ENCODE data around the gene AKAP11. TPM values are rescaled to one million over a fixed set of nuclear protein-coding genes. Genes with fewer than 3 reads are reported as not detected.

AKAP11 gene
- total and polyA plus RNA-seq, 9 of the 15 experiments (the other 6 are each of a cell fraction or from before 2014, with no cell fraction given), result 2.2 to 31.3 (median 10.9) TPM

DNA sequence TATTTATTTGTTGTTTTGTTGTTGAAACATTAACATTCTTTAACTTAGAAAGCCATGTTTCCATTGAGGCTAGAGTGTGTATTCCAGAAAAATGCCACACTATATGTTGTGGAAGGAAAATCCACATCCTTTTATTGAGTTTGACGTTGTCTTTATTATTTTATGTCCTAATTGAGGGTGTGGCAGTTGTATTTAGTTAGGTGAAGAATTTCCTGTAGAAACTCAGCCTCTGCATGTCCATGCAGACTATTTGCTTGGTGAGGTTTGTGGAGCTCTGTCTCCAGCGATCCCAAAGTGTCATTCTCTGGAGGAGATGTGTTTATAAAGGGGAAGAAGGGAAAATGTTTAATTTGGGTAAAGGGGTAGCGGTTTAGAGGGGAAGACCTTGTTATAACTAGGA, 46.6 kb downstream of the AKAP11 start:
- ATAC-seq, result no peak
- Histone ChIP-seq H3K9me3 (replicated peaks; ENCODE audit: control insufficient read depth, insufficient read depth, low read depth, low read length) (no peaks in the 10 kb centered on the region), H3K79me2 (ENCODE audit: control insufficient read depth, insufficient read depth, low read length) (no peaks in the 10 kb centered on the region), H3K9ac (ENCODE audit: insufficient read depth in 1 of 2, low read depth in 2 of 2, low read length in 2 of 2) (no peak overlapping the region), H3K4me2 (ENCODE audit: insufficient read depth, low read length) (no peak overlapping the region), H4K20me1 (replicated peaks; ENCODE audit: control insufficient read depth, insufficient read depth, low read length) (no peaks in the 10 kb centered on the region), H3K4me1 (replicated peaks in 1 of 2; ENCODE audit: control insufficient read depth in 2 of 2, insufficient read depth in 2 of 2, low read length in 2 of 2) (no peaks in the 10 kb centered on the region), H3K36me3 (ENCODE audit: control insufficient read depth, insufficient read depth, low read length) (peaks cover 38% of the 10 kb centered on the region), H3K27ac (ENCODE audit: extremely low read depth, low read depth, low read length) (no peak overlapping the region), H3K9me1 (ENCODE audit: control insufficient read depth, insufficient read depth, low read length) (no peaks in the 10 kb centered on the region), H2AFZ (ENCODE audit: low read depth, low read length) (no peak overlapping the region), H3K4me3 (no peak overlapping the region), H3K27me3 (ENCODE audit: control insufficient read depth in 2 of 2, insufficient read depth in 2 of 2, low read length in 2 of 2) (no peaks in the 10 kb centered on the region)
- FAIRE-seq, result no peak
- BruUV-seq (replicated peaks), result no TSS peak
- 86% methylated on average over 3 of the region's 3 CpGs for whole genome bisulfite sequencing (ENCODE audit: insufficient coverage, low coverage, missing lambda C conversion rate)
- POLR2A ChIA-PET, result interaction anchor here (0.6 to 0.8 kb wide), 2 partner anchors 14 to 439 kb away, joined by 3 read pairs; no protein-coding TSS in a partner anchor
- DNase-seq (ENCODE audit: extremely low read depth in 1 of 4, low spot score in 3 of 4), result no peak
- CTCF ChIA-PET (ENCODE audit: low intra/inter-chr PET ratio), result no interaction called here
- in situ Hi-C loops (cut with MboI) (no loop called here), intact Hi-C loops (cut with micrococcal nuclease) (no loop called here)
- TF ChIP-seq, protein P1, sequence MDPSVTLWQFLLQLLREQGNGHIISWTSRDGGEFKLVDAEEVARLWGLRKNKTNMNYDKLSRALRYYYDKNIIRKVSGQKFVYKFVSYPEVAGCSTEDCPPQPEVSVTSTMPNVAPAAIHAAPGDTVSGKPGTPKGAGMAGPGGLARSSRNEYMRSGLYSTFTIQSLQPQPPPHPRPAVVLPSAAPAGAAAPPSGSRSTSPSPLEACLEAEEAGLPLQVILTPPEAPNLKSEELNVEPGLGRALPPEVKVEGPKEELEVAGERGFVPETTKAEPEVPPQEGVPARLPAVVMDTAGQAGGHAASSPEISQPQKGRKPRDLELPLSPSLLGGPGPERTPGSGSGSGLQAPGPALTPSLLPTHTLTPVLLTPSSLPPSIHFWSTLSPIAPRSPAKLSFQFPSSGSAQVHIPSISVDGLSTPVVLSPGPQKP (CRISPR knock-in tag; IDR thresholded peaks at IDR 0.05), result no peak
- no peak for TF ChIP-seq CBX2 (IDR thresholded peaks at IDR 0.05; ENCODE audit: insufficient read depth, low read length, poor library complexity, severe bottlenecking)
- TF ChIP-seq, protein P2, sequence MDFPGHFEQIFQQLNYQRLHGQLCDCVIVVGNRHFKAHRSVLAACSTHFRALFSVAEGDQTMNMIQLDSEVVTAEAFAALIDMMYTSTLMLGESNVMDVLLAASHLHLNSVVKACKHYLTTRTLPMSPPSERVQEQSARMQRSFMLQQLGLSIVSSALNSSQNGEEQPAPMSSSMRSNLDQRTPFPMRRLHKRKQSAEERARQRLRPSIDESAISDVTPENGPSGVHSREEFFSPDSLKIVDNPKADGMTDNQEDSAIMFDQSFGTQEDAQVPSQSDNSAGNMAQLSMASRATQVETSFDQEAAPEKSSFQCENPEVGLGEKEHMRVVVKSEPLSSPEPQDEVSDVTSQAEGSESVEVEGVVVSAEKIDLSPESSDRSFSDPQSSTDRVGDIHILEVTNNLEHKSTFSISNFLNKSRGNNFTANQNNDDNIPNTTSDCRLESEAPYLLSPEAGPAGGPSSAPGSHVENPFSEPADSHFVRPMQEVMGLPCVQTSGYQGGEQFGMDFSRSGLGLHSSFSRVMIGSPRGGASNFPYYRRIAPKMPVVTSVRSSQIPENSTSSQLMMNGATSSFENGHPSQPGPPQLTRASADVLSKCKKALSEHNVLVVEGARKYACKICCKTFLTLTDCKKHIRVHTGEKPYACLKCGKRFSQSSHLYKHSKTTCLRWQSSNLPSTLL (IDR thresholded peaks at IDR 0.05), result no peak
- TF ChIP-seq ADNP (tag; IDR thresholded peaks at IDR 0.05), result no peak

Data from K562 (cell line).